ENCODE results near the gene ESRRB. TPM values are rescaled to one million over a fixed set of nuclear protein-coding genes. Genes with fewer than 3 reads are reported as not detected.

The ESRRB gene
- total RNA-seq, 1 donor from 2014 or later, result not detected

GRCh38 chr14:76330411-76331327, 45.3 kb upstream of the ESRRB start:
- TF ChIP-seq CTCF (IDR thresholded peaks at IDR 0.05), result no peak
- intact Hi-C loops (cut with DNase I), result no loop called here
- ATAC-seq (no peak), DNase-seq (no peak)
- Histone ChIP-seq H3K27me3 (ENCODE audit: low read depth) (peaks cover 12% of the 10 kb centered on the region), H3K4me3 (no peak overlapping the region), H3K4me1 (no peaks in the 10 kb centered on the region), H3K9me3 (no peaks in the 10 kb centered on the region), H3K36me3 (no peaks in the 10 kb centered on the region), H3K27ac (no peak overlapping the region)

GRCh38 chr14:76331328-76332011, 44.5 kb upstream of the ESRRB start:
- no peaks in the 10 kb centered on the region for H3K9me3 ChIP-seq
- peaks cover 12% of the 10 kb centered on the region for H3K27me3 ChIP-seq (ENCODE audit: low read depth)
- no peaks in the 10 kb centered on the region for H3K4me1 ChIP-seq
- intact Hi-C loops (cut with DNase I), result no loop called here
- no peak overlapping the region for H3K27ac ChIP-seq
- DNase-seq, result no peak
- no peak for ATAC-seq
- H3K4me3 ChIP-seq, result no peak overlapping the region
- no peaks in the 10 kb centered on the region for H3K36me3 ChIP-seq
- no peak for TF ChIP-seq CTCF (IDR thresholded peaks at IDR 0.05)

GRCh38 chr14:76333664-76334063, 42.3 kb upstream of the ESRRB start:
- no peak for TF ChIP-seq CTCF (IDR thresholded peaks at IDR 0.05)
- Histone ChIP-seq H3K9me3 (no peaks in the 10 kb centered on the region), H3K27ac (no peak overlapping the region), H3K4me3 (no peak overlapping the region), H3K27me3 (ENCODE audit: low read depth) (peaks cover 12% of the 10 kb centered on the region), H3K36me3 (no peaks in the 10 kb centered on the region), H3K4me1 (no peaks in the 10 kb centered on the region)
- intact Hi-C loops (cut with DNase I), result no loop called here
- DNase-seq (no peak), ATAC-seq (no peak)

- TF ChIP-seq CTCF (IDR thresholded peaks at IDR 0.05), result no peak
- no peaks in the 10 kb centered on the region for H3K36me3 ChIP-seq
Observed at GRCh38 chr14:76334316-76334715, 41.6 kb upstream of the ESRRB start.

GRCh38 chr14:76336876-76337275, 39.1 kb upstream of the ESRRB start:
- Histone ChIP-seq H3K4me1 (no peaks in the 10 kb centered on the region), H3K9me3 (no peaks in the 10 kb centered on the region), H3K27ac (no peak overlapping the region), H3K4me3 (no peak overlapping the region), H3K27me3 (ENCODE audit: low read depth) (no peaks in the 10 kb centered on the region), H3K36me3 (no peaks in the 10 kb centered on the region)
- ATAC-seq (no peak), DNase-seq (no peak)
- intact Hi-C loops (cut with DNase I), result no loop called here
- TF ChIP-seq CTCF (IDR thresholded peaks at IDR 0.05), result no peak

More at GRCh38 chr14:76334316-76334715, 41.6 kb upstream of the ESRRB start:
- no peaks in the 10 kb centered on the region for H3K9me3 ChIP-seq
- no peak overlapping the region for H3K4me3 ChIP-seq
- no peaks in the 10 kb centered on the region for H3K4me1 ChIP-seq
- peaks cover 12% of the 10 kb centered on the region for H3K27me3 ChIP-seq (ENCODE audit: low read depth)
- no peak overlapping the region for H3K27ac ChIP-seq
- ATAC-seq (no peak), DNase-seq (no peak)
- intact Hi-C loops (cut with DNase I), result no loop called here
